ENCODE data around the gene GAREM2. TPM values are rescaled to one million over a fixed set of nuclear protein-coding genes. Genes with fewer than 3 reads are reported as not detected.
A peak's percentile ranks its signal among the peaks of the same experiment; 100 is the strongest.

Gene GAREM2
- polyA plus RNA-seq, 2 donors: 0.35 to 0.64 TPM

- H3K9me3 ChIP-seq (ENCODE audit: control insufficient read depth in 2 of 2, insufficient read depth in 1 of 2, low read depth in 1 of 2, low read length in 1 of 2): no peaks in the 10 kb centered on the region
- no peaks in the 10 kb centered on the region for H3K36me3 ChIP-seq (ENCODE audit: control insufficient read depth in 2 of 2, insufficient read depth in 2 of 2, low read length in 1 of 2)
- no peak overlapping the region for H3K27ac ChIP-seq (ENCODE audit: low read depth in 2 of 2, low read length in 1 of 2)
- peaks cover 2 to 5% of the 10 kb centered on the region in 2 donors for H3K4me1 ChIP-seq (ENCODE audit: control insufficient read depth in 2 of 2, insufficient read depth in 2 of 2, low read length in 1 of 2)
- H3K4me3 ChIP-seq (ENCODE audit: low read depth in 1 of 2, low read length in 2 of 2): no peak overlapping the region
- 93 to 95% methylated on average over 4 of the region's 4 CpGs for WGBS, 2 donors
- peaks cover 0 to 4% of the 10 kb centered on the region in 2 donors for H3K27me3 ChIP-seq (ENCODE audit: control insufficient read depth in 1 of 2, insufficient read depth in 2 of 2, low read length in 2 of 2)
These were observed 4.1 kb upstream of the GAREM2 start for GRCh38 chr2:26168785-26169184.

- Histone ChIP-seq H3K4me3 (ENCODE audit: low read depth in 1 of 2, low read length in 2 of 2) (no peak overlapping the region), H3K36me3 (ENCODE audit: control insufficient read depth in 2 of 2, insufficient read depth in 2 of 2, low read length in 1 of 2) (no peaks in the 10 kb centered on the region), H3K4me1 (ENCODE audit: control insufficient read depth in 2 of 2, insufficient read depth in 2 of 2, low read length in 1 of 2) (peaks cover 4 to 5% of the 10 kb centered on the region in 2 donors), H3K27me3 (ENCODE audit: control insufficient read depth in 1 of 2, insufficient read depth in 2 of 2, low read length in 2 of 2) (peaks cover 0 to 6% of the 10 kb centered on the region in 2 donors), H3K27ac (ENCODE audit: low read depth in 2 of 2, low read length in 1 of 2) (no peak overlapping the region), H3K9me3 (ENCODE audit: control insufficient read depth in 2 of 2, insufficient read depth in 1 of 2, low read depth in 1 of 2, low read length in 1 of 2) (no peaks in the 10 kb centered on the region)
- 93% methylated on average over 5 of the region's 5 CpGs for WGBS, 2 donors
These were observed 3.7 kb upstream of the GAREM2 start for GRCh38 chr2:26169226-26169625.

GRCh38 chr2:26169681-26170414, 3.0 kb upstream of the GAREM2 start:
- 81 to 83% methylated on average over 14 of the region's 14 CpGs for WGBS, 2 donors
- H3K27me3 ChIP-seq (ENCODE audit: control insufficient read depth in 1 of 2, insufficient read depth in 2 of 2, low read length in 2 of 2): peaks cover 0 to 6% of the 10 kb centered on the region in 2 donors
- H3K4me3 ChIP-seq (ENCODE audit: low read depth in 1 of 2, low read length in 2 of 2): no peak overlapping the region
- H3K27ac ChIP-seq (ENCODE audit: low read depth in 2 of 2, low read length in 1 of 2): no peak overlapping the region
- no peaks in the 10 kb centered on the region for H3K9me3 ChIP-seq (ENCODE audit: control insufficient read depth in 2 of 2, insufficient read depth in 1 of 2, low read depth in 1 of 2, low read length in 1 of 2)
- H3K4me1 ChIP-seq (ENCODE audit: control insufficient read depth in 2 of 2, insufficient read depth in 2 of 2, low read length in 1 of 2): peaks cover 4 to 5% of the 10 kb centered on the region in 2 donors
- H3K36me3 ChIP-seq (ENCODE audit: control insufficient read depth in 2 of 2, insufficient read depth in 2 of 2, low read length in 1 of 2): no peaks in the 10 kb centered on the region

- Histone ChIP-seq H3K27me3 (ENCODE audit: control insufficient read depth in 1 of 2, insufficient read depth in 2 of 2, low read length in 2 of 2) (peaks cover 0 to 6% of the 10 kb centered on the region in 2 donors), H3K36me3 (ENCODE audit: control insufficient read depth in 2 of 2, insufficient read depth in 2 of 2, low read length in 1 of 2) (no peaks in the 10 kb centered on the region), H3K4me1 (ENCODE audit: control insufficient read depth in 2 of 2, insufficient read depth in 2 of 2, low read length in 1 of 2) (peaks cover 4 to 5% of the 10 kb centered on the region in 2 donors), H3K4me3 (ENCODE audit: low read depth in 1 of 2, low read length in 2 of 2) (no peak overlapping the region), H3K27ac (ENCODE audit: low read depth in 2 of 2, low read length in 1 of 2) (no peak overlapping the region), H3K9me3 (ENCODE audit: control insufficient read depth in 2 of 2, insufficient read depth in 1 of 2, low read depth in 1 of 2, low read length in 1 of 2) (no peaks in the 10 kb centered on the region)
- WGBS, 2 donors: 83 to 87% methylated on average over 9 of the region's 9 CpGs
These were observed 2.1 kb upstream of the GAREM2 start for GRCh38 chr2:26170795-26171194.

DNA sequence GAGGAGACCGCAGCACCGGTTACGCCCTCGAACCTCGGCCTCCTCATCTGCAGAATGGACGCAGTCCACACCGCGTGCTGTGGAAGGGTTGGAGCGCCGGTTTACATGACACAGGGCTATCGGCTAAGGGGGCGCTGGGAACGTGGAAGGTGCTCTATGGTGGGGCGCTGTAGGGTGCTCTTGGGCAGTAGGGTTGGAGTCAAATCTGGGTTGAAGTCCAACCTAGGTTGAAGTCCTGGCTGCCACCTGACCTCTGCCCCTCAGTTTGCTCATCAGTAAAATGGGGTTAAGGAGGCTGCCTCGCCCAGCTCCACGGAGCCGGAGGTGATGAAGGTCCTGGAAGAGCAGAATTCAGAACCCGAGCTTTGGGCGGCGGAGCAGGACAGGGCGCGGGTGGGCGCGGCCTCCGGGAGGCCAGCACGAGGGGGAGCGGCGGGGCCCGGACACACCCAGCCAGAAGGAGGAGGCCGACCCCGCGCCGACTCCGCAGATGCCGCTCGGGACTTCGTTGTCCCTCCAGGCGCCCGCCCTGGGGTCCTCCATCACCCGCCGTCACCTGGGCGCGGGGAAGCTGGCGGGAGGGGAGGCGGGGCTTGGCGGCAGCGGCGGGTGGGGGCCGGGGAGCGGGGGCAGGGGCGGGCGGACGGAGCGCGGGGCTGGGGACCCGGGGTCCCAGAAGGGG, 558 bp upstream of the GAREM2 start:
- H3K4me1 ChIP-seq (ENCODE audit: control insufficient read depth in 2 of 2, insufficient read depth in 2 of 2, low read length in 1 of 2): peaks cover 4 to 5% of the 10 kb centered on the region in 2 donors
- 21 to 23% methylated on average over 41 to 56 of the region's 56 CpGs for WGBS, 2 donors
- H3K27me3 ChIP-seq (ENCODE audit: control insufficient read depth in 1 of 2, insufficient read depth in 2 of 2, low read length in 2 of 2): peaks cover 0 to 6% of the 10 kb centered on the region in 2 donors
- no peak overlapping the region for H3K27ac ChIP-seq (ENCODE audit: low read depth in 2 of 2, low read length in 1 of 2)
- no peaks in the 10 kb centered on the region for H3K36me3 ChIP-seq (ENCODE audit: control insufficient read depth in 2 of 2, insufficient read depth in 2 of 2, low read length in 1 of 2)
- H3K9me3 ChIP-seq (ENCODE audit: control insufficient read depth in 2 of 2, insufficient read depth in 1 of 2, low read depth in 1 of 2, low read length in 1 of 2): no peaks in the 10 kb centered on the region
- peak overlapping the region in 1 of 2 donors; percentile 50 for H3K4me3 ChIP-seq (ENCODE audit: low read depth in 1 of 2, low read length in 2 of 2)

DNA sequence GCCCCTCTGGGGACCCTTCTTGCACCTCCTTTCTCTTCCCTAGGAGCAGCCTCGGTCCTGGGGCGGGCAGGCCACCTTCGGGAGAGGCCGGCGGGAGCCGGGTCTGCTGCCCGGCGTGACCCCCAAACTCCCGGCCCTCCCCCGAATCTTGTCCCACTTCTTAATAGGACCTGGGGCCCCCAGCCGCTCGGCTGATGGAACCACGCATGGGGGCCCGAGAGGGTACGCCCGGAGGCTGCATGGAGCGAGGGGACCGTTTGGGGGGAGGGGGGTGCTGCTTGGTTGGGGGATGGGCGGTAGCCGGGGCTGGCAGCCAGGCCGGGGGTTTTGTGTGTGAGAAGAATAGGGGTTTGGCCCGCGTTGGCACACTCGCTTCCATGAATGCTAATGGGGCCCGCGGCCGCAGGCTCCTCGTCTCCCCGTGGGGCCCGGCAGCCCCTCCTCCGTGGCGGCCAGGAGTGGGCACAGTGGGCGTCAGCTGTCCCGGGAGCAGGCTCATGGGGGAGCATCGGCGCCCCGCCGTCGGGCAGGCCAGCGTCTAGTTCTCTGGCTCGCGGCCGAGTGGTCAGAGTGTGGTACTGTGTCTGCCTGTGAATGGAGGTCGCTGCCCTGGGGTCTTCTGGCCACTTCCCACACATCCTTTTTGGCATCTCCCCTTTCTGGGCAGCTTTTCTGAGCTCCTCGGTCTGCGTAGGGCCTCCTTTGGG, 1.0 kb downstream of the GAREM2 start:
- Histone ChIP-seq H3K4me1 (ENCODE audit: control insufficient read depth in 2 of 2, insufficient read depth in 2 of 2, low read length in 1 of 2) (peaks cover 4 to 5% of the 10 kb centered on the region in 2 donors), H3K4me3 (ENCODE audit: low read depth in 1 of 2, low read length in 2 of 2) (peak overlapping the region in 1 of 2 donors; percentile 50), H3K27me3 (ENCODE audit: control insufficient read depth in 1 of 2, insufficient read depth in 2 of 2, low read length in 2 of 2) (peaks cover 0 to 6% of the 10 kb centered on the region in 2 donors), H3K36me3 (ENCODE audit: control insufficient read depth in 2 of 2, insufficient read depth in 2 of 2, low read length in 1 of 2) (no peaks in the 10 kb centered on the region), H3K27ac (ENCODE audit: low read depth in 2 of 2, low read length in 1 of 2) (no peak overlapping the region), H3K9me3 (ENCODE audit: control insufficient read depth in 2 of 2, insufficient read depth in 1 of 2, low read depth in 1 of 2, low read length in 1 of 2) (no peaks in the 10 kb centered on the region)
- 18 to 23% methylated on average over 34 to 46 of the region's 46 CpGs for WGBS, 2 donors

GRCh38 chr2:26174691-26175465, 2.0 kb downstream of the GAREM2 start:
- Histone ChIP-seq H3K9me3 (ENCODE audit: control insufficient read depth in 2 of 2, insufficient read depth in 1 of 2, low read depth in 1 of 2, low read length in 1 of 2) (no peaks in the 10 kb centered on the region), H3K27ac (ENCODE audit: low read depth in 2 of 2, low read length in 1 of 2) (no peak overlapping the region), H3K4me1 (ENCODE audit: control insufficient read depth in 2 of 2, insufficient read depth in 2 of 2, low read length in 1 of 2) (peaks cover 4 to 9% of the 10 kb centered on the region in 2 donors), H3K36me3 (ENCODE audit: control insufficient read depth in 2 of 2, insufficient read depth in 2 of 2, low read length in 1 of 2) (no peaks in the 10 kb centered on the region), H3K4me3 (ENCODE audit: low read depth in 1 of 2, low read length in 2 of 2) (no peak overlapping the region), H3K27me3 (ENCODE audit: control insufficient read depth in 1 of 2, insufficient read depth in 2 of 2, low read length in 2 of 2) (peaks cover 0 to 6% of the 10 kb centered on the region in 2 donors)
- WGBS, 2 donors: 74 to 75% methylated on average over 10 of the region's 10 CpGs

GRCh38 chr2:26175466-26176278, 2.8 kb downstream of the GAREM2 start:
- Histone ChIP-seq H3K4me3 (ENCODE audit: low read depth in 1 of 2, low read length in 2 of 2) (no peak overlapping the region), H3K27me3 (ENCODE audit: control insufficient read depth in 1 of 2, insufficient read depth in 2 of 2, low read length in 2 of 2) (peaks cover 0 to 6% of the 10 kb centered on the region in 2 donors), H3K27ac (ENCODE audit: low read depth in 2 of 2, low read length in 1 of 2) (no peak overlapping the region), H3K4me1 (ENCODE audit: control insufficient read depth in 2 of 2, insufficient read depth in 2 of 2, low read length in 1 of 2) (peaks cover 4 to 9% of the 10 kb centered on the region in 2 donors), H3K9me3 (ENCODE audit: control insufficient read depth in 2 of 2, insufficient read depth in 1 of 2, low read depth in 1 of 2, low read length in 1 of 2) (no peaks in the 10 kb centered on the region), H3K36me3 (ENCODE audit: control insufficient read depth in 2 of 2, insufficient read depth in 2 of 2, low read length in 1 of 2) (no peaks in the 10 kb centered on the region)
- WGBS, 2 donors: 67 to 72% methylated on average over 15 of the region's 15 CpGs

All from esophagus (tissue), 2 donors.